Hepatocyte (in vitro differentiated cells): ENCODE data around the gene MAP3K21.

ENCODE experiments used
- EZH2 ChIP-seq: fragments of 200-600 bp; sonication (generic); IDR thresholded peaks from 2 replicates; pipeline ENCODE4 v1.6.1; 2016; ENCODE audit warnings: antibody characterized with exemption, mild to moderate bottlenecking, borderline replicate concordance
- EZH2phosphoT487 ChIP-seq: fragments of 200-600 bp; sonication (generic); IDR thresholded peaks from one replicate; pipeline ENCODE4 v1.6.1; 2018; ENCODE audit warnings: antibody characterized with exemption, mild to moderate bottlenecking, low read depth, moderate library complexity; ENCODE audit not compliant: unreplicated experiment, severe bottlenecking
- TF ChIP-seq, protein P1 (sequence below): fragments of 200-600 bp; sonication (generic); IDR thresholded peaks from 2 replicates; pipeline ENCODE4 v1.5.1; 2016; ENCODE audit warnings: antibody characterized with exemption, mild to moderate bottlenecking; ENCODE audit not compliant: poor library complexity

DNA sequence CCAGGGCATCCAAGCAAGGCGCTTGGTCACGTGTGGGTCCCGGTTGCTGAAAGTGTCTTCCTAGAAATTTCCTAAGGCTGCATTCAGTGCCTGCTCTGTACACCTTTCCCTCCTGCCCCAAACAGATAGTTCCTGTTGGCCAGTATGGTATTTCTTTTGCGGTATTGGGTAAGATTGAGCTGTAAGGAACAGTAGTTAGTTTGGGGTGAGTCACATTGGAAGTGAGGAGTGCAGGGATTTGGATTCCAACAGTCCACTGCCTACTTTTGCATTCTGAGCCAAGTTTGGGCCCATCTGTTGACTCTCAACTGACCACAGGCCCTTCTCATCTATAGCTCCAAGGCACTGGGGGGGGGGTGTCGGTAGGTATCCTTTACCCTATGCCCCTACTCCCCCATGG lies 83.4 kb downstream of the MAP3K21 start:
- TF ChIP-seq, protein P1, sequence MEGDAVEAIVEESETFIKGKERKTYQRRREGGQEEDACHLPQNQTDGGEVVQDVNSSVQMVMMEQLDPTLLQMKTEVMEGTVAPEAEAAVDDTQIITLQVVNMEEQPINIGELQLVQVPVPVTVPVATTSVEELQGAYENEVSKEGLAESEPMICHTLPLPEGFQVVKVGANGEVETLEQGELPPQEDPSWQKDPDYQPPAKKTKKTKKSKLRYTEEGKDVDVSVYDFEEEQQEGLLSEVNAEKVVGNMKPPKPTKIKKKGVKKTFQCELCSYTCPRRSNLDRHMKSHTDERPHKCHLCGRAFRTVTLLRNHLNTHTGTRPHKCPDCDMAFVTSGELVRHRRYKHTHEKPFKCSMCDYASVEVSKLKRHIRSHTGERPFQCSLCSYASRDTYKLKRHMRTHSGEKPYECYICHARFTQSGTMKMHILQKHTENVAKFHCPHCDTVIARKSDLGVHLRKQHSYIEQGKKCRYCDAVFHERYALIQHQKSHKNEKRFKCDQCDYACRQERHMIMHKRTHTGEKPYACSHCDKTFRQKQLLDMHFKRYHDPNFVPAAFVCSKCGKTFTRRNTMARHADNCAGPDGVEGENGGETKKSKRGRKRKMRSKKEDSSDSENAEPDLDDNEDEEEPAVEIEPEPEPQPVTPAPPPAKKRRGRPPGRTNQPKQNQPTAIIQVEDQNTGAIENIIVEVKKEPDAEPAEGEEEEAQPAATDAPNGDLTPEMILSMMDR = no peak
- TF ChIP-seq EZH2phosphoT487 = no peak
- TF ChIP-seq EZH2 = no peak
